Osteoblast (primary cell): ENCODE measurements around the gene SPAG16. TPM values are rescaled to one million over a fixed set of nuclear protein-coding genes. Genes with fewer than 3 reads are reported as not detected.

Experiments
- DNase-seq: peaks from one replicate; pipeline ENCODE4 v3.0.0; 2011; ENCODE audit warnings: low spot score, mixed read lengths; ENCODE audit not compliant: insufficient read length; ENCODE audit errors: missing footprints
- H2AFZ ChIP-seq: 2 replicates; pipeline ENCODE4 v1.6.0; 2011; ENCODE audit warnings: mild to moderate bottlenecking, low read length
- H3K27ac ChIP-seq: 2 replicates; pipeline ENCODE4 v1.5.1; 2011; ENCODE audit warnings: mild to moderate bottlenecking, low read depth, low read length, moderate library complexity
- H3K27me3 ChIP-seq: 2 replicates; pipeline ENCODE4 v1.6.0; 2012; ENCODE audit warnings: mild to moderate bottlenecking, control low read depth, inconsistent platforms, low read length, moderate library complexity; ENCODE audit not compliant: insufficient read depth
- H3K36me3 ChIP-seq: 2 replicates; pipeline ENCODE4 v1.5.1; 2011; ENCODE audit warnings: mild to moderate bottlenecking, low read length, control low read depth, moderate library complexity; ENCODE audit not compliant: insufficient read depth
- H3K4me1 ChIP-seq: 2 replicates; pipeline ENCODE4 v1.5.1; 2011; ENCODE audit warnings: mild to moderate bottlenecking, low read length, control low read depth, moderate library complexity; ENCODE audit not compliant: insufficient read depth
- H3K4me2 ChIP-seq: 2 replicates; pipeline ENCODE4 v1.6.0; 2011; ENCODE audit warnings: mild to moderate bottlenecking, low read length; ENCODE audit not compliant: insufficient read depth
- H3K4me3 ChIP-seq: fragments of 200-600 bp; sonication (generic); 3 replicates; pipeline ENCODE4 v1.5.1; 2012; ENCODE audit warnings: mild to moderate bottlenecking, low read length, inconsistent platforms; ENCODE audit not compliant: insufficient read depth
- H3K79me2 ChIP-seq: 2 replicates; pipeline ENCODE4 v1.6.0; 2012; ENCODE audit warnings: mild to moderate bottlenecking, low read length, control low read depth, inconsistent platforms; ENCODE audit not compliant: insufficient read depth
- H3K9me3 ChIP-seq: 2 replicates; pipeline ENCODE4 v1.5.1; 2011; ENCODE audit warnings: low read depth, low read length, control low read depth
- H4K20me1 ChIP-seq: 2 replicates; pipeline ENCODE4 v1.6.0; 2012; ENCODE audit warnings: mild to moderate bottlenecking, low read length, control low read depth; ENCODE audit not compliant: insufficient read depth
- total RNA-seq: library from RNA; depleted of rRNA; stranded (reverse); fragments of >200 nt; gene quantifications from 2 replicates; pipeline ENCODE4 v1.2.3, GENCODE V29; 2012
- TF ChIP-seq, protein P1 (sequence below): IDR thresholded peaks from 2 replicates; pipeline ENCODE4 v1.5.1; 2011; ENCODE audit warnings: mild to moderate bottlenecking, low read depth, low read length, moderate library complexity; ENCODE audit errors: extremely low read depth

The SPAG16 gene
- total RNA-seq, 1 donor: 47.8 TPM

DNA sequence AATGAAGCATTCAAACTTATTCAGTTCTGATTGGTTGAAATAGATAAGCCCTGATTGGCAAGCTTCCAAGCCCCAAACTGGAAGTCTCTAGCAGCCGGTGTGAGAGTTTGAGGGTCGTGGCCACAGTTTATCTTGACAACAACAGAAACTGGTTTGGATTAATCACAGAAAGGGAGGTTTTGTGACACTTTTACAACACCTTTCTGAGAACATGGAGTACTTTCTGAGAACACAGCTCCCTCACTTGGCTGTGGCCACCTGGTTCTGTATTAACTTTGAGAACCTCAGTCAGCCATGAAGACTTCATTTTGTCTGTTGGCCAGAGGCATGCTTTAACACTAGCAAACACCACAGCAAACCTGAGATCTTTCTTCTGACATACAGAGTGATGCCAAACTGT lies 845.9 kb downstream of the SPAG16 start:
- no peak overlapping the region for H3K4me2 ChIP-seq
- H3K79me2 ChIP-seq: no peaks in the 10 kb centered on the region
- H4K20me1 ChIP-seq: no peaks in the 10 kb centered on the region
- no peak for DNase-seq
- no peak overlapping the region for H3K4me3 ChIP-seq
- no peak overlapping the region for H2AFZ ChIP-seq
- no peaks in the 10 kb centered on the region for H3K4me1 ChIP-seq
- TF ChIP-seq, protein P1, sequence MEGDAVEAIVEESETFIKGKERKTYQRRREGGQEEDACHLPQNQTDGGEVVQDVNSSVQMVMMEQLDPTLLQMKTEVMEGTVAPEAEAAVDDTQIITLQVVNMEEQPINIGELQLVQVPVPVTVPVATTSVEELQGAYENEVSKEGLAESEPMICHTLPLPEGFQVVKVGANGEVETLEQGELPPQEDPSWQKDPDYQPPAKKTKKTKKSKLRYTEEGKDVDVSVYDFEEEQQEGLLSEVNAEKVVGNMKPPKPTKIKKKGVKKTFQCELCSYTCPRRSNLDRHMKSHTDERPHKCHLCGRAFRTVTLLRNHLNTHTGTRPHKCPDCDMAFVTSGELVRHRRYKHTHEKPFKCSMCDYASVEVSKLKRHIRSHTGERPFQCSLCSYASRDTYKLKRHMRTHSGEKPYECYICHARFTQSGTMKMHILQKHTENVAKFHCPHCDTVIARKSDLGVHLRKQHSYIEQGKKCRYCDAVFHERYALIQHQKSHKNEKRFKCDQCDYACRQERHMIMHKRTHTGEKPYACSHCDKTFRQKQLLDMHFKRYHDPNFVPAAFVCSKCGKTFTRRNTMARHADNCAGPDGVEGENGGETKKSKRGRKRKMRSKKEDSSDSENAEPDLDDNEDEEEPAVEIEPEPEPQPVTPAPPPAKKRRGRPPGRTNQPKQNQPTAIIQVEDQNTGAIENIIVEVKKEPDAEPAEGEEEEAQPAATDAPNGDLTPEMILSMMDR: no peak
- H3K9me3 ChIP-seq: no peaks in the 10 kb centered on the region
- no peak overlapping the region for H3K27ac ChIP-seq
- H3K27me3 ChIP-seq: no peaks in the 10 kb centered on the region
- no peaks in the 10 kb centered on the region for H3K36me3 ChIP-seq

DNA sequence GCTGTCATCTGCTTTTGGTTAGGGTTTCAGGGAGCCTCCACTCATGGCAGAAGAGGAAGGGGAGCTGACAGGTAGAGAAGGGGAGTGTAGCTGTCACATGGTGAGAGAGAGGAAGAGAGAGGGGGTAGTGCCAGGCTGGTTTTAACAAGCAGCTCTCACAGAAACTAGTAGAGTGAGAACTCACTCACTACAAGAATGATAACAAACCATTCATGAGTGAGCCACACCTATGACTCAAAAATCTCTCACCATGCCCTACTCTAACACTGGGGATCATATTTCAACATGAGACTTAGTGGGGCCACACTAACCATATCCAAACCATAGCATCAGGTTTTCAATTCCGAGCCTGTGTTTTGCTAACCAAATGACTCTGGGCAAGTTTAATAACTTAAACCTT lies 851.7 kb downstream of the SPAG16 start:
- Histone ChIP-seq H3K4me2 (no peak overlapping the region), H3K27ac (no peak overlapping the region), H3K4me3 (no peak overlapping the region), H3K79me2 (no peaks in the 10 kb centered on the region), H2AFZ (no peak overlapping the region), H4K20me1 (no peaks in the 10 kb centered on the region), H3K4me1 (no peaks in the 10 kb centered on the region), H3K36me3 (no peaks in the 10 kb centered on the region), H3K27me3 (no peaks in the 10 kb centered on the region), H3K9me3 (no peaks in the 10 kb centered on the region)
- no peak for DNase-seq
- TF ChIP-seq, protein P1: no peak

DNA sequence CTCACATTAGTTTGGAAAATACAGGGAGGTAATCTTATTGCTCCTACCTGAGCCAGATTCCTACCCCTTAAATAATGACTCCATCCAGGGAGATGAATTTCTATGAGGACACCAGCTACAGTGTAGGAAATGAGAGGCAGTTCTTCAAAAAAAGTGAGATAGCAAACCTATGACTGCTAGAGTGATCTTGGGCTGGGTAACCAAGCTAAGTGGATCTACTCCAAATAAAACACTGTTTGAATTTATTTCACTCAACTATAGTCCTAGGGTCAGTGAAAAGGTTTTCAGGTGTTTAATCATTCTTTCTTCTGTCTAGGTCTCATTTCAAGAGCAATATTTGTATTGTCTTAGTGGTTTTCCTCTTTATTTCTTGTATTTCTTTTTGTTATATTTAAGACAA lies 854.5 kb downstream of the SPAG16 start:
- no peak for DNase-seq
- Histone ChIP-seq H3K36me3 (no peaks in the 10 kb centered on the region), H3K79me2 (no peaks in the 10 kb centered on the region), H3K4me2 (no peak overlapping the region), H3K4me3 (no peak overlapping the region), H3K4me1 (no peaks in the 10 kb centered on the region), H2AFZ (no peak overlapping the region), H4K20me1 (no peaks in the 10 kb centered on the region), H3K27ac (no peak overlapping the region), H3K27me3 (no peaks in the 10 kb centered on the region), H3K9me3 (no peaks in the 10 kb centered on the region)
- TF ChIP-seq, protein P1: no peak

DNA sequence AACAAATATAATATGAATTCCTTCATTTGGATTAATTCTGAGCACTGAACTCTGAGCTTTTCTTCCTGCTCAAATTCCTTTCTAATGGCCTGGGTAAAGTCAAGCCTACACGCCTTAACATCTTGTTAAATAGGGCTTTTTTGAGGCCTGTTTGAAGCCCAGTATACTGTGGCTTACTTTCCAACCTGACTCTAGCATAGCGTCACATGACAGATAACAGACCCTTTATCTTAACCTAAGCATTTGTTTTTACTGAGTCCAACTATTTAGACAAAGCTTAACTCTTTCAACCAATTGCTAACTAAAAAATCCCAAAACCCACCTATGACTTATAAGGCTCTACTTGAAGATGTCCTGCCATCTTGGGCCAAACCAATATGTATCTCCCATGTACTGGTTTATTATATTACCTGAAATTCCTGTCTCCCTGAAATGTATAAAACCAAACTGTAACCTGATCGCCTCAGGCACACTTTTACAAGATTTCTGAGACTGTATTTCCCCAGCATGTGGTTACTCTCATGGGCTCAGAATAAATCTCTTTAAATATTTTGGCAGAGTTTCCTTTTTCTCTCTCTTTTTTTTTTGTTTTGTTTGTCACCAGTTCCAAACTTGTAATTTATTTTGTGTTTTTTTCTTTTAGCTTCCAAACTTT lies 855.5 kb downstream of the SPAG16 start:
- H3K27ac ChIP-seq: no peak overlapping the region
- H3K4me3 ChIP-seq: no peak overlapping the region
- TF ChIP-seq, protein P1: no peak
- H3K9me3 ChIP-seq: no peaks in the 10 kb centered on the region
- DNase-seq: no peak
- no peaks in the 10 kb centered on the region for H3K79me2 ChIP-seq
- H4K20me1 ChIP-seq: no peaks in the 10 kb centered on the region
- H3K4me1 ChIP-seq: no peaks in the 10 kb centered on the region
- H3K4me2 ChIP-seq: no peak overlapping the region
- no peaks in the 10 kb centered on the region for H3K27me3 ChIP-seq
- no peak overlapping the region for H2AFZ ChIP-seq
- no peaks in the 10 kb centered on the region for H3K36me3 ChIP-seq
